Stimulated activated CD8-positive, alpha-beta memory T cell treated with anti-CD3 and anti-CD28 coated beads, Interleukin-4, amount 100 ng/mL, for 4 hours (primary cell): ENCODE results near the gene GFPT1.

ENCODE experiments used
- DNase-seq, 2 donors: peaks; one replicate each; pipeline ENCODE4 v3.0.0-alpha.2; 2020; ENCODE audit warnings: low read depth in 2 of 2, low spot score in 1 of 2

The GFPT1 gene

GRCh38 chr2:69292256-69292655, 94.8 kb downstream of the GFPT1 start:
- DNase-seq, result no peak

DNA sequence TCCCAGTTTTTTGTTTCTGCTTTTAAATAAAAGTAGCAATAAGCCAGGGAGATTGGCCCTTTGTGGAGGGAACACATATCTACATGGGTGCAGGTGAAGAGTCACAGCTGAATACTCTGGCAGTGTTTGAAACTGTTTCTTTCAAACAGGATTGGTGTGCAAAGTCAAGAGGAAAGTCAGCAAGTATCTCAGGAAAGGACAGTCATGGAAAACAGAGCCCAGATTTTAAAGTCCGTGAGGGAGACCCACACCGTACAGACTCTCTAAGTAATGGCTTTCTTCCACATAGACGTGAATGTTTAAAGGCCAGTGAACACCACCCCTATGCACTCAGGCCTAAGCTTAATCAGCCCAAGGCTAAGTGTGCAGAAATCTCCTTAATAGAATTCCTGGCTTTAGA, 95.3 kb downstream of the GFPT1 start:
- DNase-seq, result no peak

DNA sequence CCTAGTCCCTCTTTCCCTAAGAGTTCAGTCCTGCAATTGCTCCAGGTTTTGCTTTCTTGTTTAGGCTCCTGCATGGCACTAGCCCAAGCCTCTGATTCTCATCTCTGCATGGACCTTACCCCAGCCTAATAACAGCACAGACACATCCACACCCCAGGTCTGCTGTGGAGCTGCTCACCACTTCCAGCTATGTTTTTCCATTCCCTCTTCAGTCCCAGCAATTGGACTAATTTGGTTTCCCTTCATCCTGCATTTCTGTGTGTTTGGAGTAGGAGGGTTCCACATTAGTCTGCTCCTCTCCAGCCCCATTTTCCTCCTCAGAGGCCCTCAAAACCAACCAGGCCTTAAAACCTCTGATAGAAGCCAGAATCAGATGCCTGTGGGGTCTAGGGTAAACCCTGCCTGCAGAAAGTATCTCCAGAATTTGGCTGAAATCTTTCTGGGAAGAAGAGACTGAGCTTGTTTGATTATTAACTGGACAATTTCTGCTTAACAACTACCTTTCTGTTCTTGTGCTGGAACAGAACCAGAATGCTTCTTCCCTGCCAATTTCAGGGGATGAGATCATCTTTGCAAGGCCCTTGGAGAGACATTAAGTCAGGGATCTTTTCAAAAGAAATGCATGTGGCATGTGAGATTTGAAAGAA, 95.9 kb downstream of the GFPT1 start:
- no peak for DNase-seq

- DNase-seq, result no peak
Measured at GRCh38 chr2:69288429-69288828, 98.6 kb downstream of the GFPT1 start.

GRCh38 chr2:69287544-69287943, 99.5 kb downstream of the GFPT1 start:
- DNase-seq, result no peak

DNA sequence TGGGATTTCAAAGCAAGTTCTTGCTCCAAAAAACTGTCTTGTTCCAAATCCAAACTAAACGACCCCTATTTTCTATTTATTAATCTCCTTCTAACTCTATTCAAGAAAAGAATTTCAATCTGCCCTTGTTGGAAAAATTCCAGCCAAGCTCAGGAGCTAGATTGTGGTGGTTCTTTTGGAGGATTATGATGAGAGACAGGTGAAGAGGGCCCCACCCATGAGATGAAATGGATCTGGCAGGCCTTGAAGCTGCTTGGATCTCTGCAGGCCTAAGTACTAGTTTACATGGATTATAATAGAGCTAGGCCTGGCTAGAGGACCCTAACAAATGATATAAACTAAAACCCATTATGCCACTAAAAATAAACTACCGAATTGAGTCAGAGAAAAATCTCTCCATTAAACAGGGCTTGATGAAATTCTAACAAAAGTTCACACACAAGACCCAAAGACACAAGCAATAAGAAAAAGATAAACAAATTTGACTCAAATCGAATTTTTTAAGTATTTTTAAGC, 101.6 kb downstream of the GFPT1 start:
- no peak for DNase-seq

DNA sequence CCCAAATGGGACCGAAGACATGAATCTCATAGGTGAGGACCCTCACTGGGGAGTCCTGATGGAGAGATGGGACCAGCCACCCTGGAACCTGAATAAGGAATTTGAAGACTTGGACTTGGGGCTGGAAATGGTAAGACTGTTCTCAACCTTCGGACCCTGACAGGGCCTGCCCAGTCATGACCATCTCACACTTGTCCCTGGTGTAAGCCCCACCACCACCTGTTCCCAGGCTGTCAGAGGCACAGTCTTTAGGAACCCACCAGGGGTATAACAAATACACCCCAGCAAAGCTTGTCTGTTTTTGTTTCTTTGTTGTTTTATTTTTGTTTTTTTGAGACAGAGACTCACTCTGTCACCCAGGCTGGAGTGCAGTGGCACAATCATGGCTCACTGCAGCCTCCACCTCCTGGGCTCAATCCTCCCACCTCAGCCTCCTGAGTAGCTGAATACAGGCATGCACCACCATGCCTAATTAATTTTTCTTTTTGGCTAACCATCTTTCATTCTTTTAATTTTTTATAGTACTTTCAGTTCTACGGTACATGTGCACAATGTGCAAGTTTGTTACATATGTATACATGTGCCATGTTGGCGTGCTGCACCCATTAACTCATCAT, 106.1 kb downstream of the GFPT1 start:
- no peak for DNase-seq

GRCh38 chr2:69279931-69280681, 106.9 kb downstream of the GFPT1 start:
- no peak for DNase-seq

DNA sequence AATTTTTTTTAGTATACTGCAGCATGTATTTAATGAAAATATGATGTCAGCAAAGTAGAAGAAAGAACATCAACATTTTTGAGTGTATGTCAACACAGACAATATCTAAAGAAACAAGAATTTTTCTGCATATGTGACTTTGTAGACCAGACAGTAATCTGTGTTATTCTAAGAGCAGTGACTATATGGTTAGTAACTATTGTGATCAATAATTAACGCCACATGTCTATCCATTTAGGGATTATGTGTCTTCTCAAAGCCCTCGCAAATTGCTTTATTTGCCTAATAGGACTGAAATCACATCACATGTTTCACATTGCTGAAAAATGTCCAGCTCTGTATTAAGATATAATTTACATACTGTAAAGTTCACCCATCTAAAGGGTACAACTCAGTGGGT, 107.8 kb downstream of the GFPT1 start:
- no peak for DNase-seq

- no peak for DNase-seq
Measured at GRCh38 chr2:69278366-69278765, 108.7 kb downstream of the GFPT1 start.

DNA sequence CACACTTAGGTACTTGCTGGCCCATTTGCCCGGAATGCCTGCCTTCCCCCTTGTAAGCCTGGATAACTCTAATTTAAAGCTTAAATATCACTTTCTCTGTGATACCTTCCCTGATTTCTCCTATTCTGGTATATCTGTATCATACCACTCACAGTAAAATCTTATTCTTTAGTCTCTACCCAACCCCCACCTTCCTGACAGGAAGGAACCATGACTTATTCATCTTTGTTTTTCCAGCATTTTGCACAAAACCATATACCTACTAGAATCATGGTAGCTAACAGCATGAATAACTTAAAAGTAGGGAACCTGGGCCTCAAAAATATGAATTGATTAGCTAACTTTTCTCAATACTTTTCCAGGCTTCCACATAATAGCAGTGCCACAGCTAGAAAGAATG, 111.5 kb downstream of the GFPT1 start:
- no peak for DNase-seq

DNA sequence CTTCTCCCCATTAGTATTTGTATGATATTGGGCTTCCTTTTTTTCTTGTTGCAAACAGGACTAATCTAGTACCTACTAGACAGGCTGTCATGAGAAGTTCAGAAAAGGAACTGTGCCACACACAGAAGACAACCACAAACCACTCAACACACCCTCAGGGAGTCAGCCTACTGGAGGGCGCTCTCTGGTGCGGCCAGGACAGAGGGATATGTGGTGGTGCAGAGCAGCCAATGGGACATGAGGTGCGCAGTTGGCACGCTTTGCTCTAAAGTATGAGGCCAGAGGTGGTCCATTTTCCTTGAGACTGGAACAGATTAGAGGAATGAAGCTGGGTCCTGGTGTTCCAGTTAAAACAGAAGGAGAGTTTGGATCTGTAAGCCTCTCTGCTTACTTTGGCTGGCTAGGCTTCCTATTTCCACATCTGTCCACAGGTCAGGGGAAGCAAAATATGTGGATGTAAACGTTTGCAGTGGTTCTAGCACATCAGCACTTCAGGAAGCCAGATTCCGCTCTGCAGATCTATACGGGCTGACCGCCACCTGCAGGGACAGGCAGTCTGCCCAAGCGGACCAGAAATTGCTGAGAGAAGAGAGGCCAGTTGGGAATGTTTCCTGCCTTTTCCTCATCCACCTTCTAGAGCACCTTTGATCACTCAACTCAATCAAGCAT, 114.1 kb downstream of the GFPT1 start:
- DNase-seq, result no peak

- DNase-seq, result no peak
Measured at GRCh38 chr2:69271831-69272257, 115.2 kb downstream of the GFPT1 start.
